Smooth muscle cell (in vitro differentiated cells): ENCODE results near the gene ACBD6. TPM values are rescaled to one million over a fixed set of nuclear protein-coding genes. Genes with fewer than 3 reads are reported as not detected.

ENCODE experiments used
- DNase-seq: peaks from one replicate; lab custom pipeline; 2025; ENCODE audit not compliant: unreplicated experiment; lab: John Stamatoyannopoulos, UW
- H2AFZ ChIP-seq: fragments of 200-600 bp; sonication (generic); 2 replicates; pipeline ENCODE4 v1.6.0; 2016; ENCODE audit warnings: antibody characterized with exemption, low read depth, mild to moderate bottlenecking
- H3F3A ChIP-seq: fragments of 200-600 bp; sonication (generic); 2 replicates; pipeline ENCODE4 v1.6.0; 2017; ENCODE audit warnings: antibody characterized with exemption, low read depth
- H3K27ac ChIP-seq: fragments of 200-600 bp; sonication (generic); 2 replicates; pipeline ENCODE4 v1.5.1; 2016; ENCODE audit warnings: low read depth, mild to moderate bottlenecking
- H3K27me3 ChIP-seq: fragments of 200-600 bp; sonication (generic); 2 replicates; pipeline ENCODE4 v1.6.1; 2016; ENCODE audit warnings: low read depth, mild to moderate bottlenecking
- H3K36me3 ChIP-seq: fragments of 200-600 bp; sonication (generic); 2 replicates; pipeline ENCODE4 v1.5.1; 2016; ENCODE audit warnings: low read depth
- H3K4me1 ChIP-seq: fragments of 200-600 bp; sonication (generic); 2 replicates; pipeline ENCODE4 v1.5.1; 2016; ENCODE audit warnings: low read depth
- H3K4me2 ChIP-seq: fragments of 200-600 bp; sonication (generic); 2 replicates; pipeline ENCODE4 v1.6.0; 2016; ENCODE audit warnings: mild to moderate bottlenecking
- H3K4me3 ChIP-seq: fragments of 200-600 bp; sonication (generic); 2 replicates; pipeline ENCODE4 v1.5.1; 2016; ENCODE audit warnings: mild to moderate bottlenecking
- H3K79me2 ChIP-seq: fragments of 200-600 bp; sonication (generic); 2 replicates; pipeline ENCODE4 v1.6.0; 2016; ENCODE audit warnings: low read depth, mild to moderate bottlenecking
- H3K9ac ChIP-seq: fragments of 200-600 bp; sonication (generic); 2 replicates; pipeline ENCODE4 v1.6.0; 2016; ENCODE audit warnings: low read depth
- H3K9me3 ChIP-seq: fragments of 200-600 bp; sonication (generic); replicated peaks from 2 replicates; pipeline ENCODE4 v1.5.1; 2016; ENCODE audit warnings: low read depth
- H4K20me1 ChIP-seq: fragments of 200-600 bp; sonication (generic); 2 replicates; pipeline ENCODE4 v1.6.0; 2016; ENCODE audit warnings: low read depth
- WGBS: methylation state at CpG from one replicate; pipeline ENCODE4 v1.1.7; 2016; ENCODE audit warnings: low lambda C conversion rate; 5-methylcytosine and 5-hydroxymethylcytosine counted together
- polyA plus RNA-seq: library from polyadenylated mRNA; unstranded; fragments of >200 nt; fragmentation: Nextera tagmentation; extraction: Ambion mirVana; gene quantifications from 2 replicates; pipeline ENCODE4 v1.2.1, GENCODE V29; 2016
- total RNA-seq: library from RNA; depleted of rRNA; stranded (reverse); fragments of >200 nt; gene quantifications from 2 replicates; pipeline ENCODE4 v1.2.3, GENCODE V29; 2014
- TF ChIP-seq, protein P1 (sequence below): fragments of 200-600 bp; sonication (generic); IDR thresholded peaks from 2 replicates; pipeline ENCODE4 v1.5.1; 2017; ENCODE audit warnings: borderline replicate concordance, mild to moderate bottlenecking, antibody characterized with exemption; ENCODE audit not compliant: insufficient read depth, poor library complexity, severe bottlenecking

ACBD6 gene
- total and polyA plus RNA-seq, 2 experiments from 2014 or later: 44.1 to 48.7 TPM

DNA sequence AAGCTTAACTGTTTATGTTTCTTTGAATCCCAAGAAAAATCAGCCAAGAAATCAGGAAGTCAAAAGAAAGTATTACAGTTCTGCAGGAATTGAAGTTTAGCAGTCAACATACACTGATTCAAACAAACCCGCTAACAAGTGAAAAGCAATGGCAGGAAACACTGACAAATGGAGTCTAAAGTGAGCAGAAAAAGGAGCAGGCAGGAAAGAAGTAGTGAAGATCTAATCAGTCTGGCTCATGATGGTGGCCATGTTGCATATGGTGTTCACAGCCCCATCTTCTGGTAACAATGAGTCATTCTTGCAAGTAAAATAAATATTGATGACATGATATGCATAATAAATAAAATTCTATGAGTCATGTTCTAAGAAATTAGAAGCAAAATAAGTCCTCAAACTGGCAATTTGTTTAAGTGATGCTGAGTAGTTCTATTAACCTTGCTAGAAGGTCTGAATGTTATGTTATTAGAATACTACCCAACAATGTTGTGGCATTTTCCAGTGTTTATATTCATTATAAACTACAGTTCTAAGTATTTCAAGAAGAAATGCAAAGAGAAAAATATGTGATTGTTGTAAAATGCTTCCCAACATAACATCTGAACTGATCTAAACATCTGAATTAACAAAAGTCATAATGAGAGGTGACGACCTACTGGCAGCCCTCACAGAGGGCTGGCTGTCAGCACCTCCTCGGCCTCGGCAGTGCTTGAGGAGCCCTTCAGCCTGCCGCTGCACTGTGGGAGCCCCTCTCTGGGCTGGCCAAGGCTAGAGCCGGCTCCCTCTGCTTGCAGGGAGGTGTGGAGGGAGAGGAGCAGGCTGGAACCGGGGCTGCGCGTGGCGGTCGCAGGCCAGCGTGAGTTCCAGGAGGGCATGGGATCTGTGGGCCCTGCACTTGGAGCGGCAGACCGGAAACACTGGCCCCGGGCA, 5.7 kb upstream of the ACBD6 start:
- Histone ChIP-seq H3K27ac (no peak overlapping the region), H3K4me2 (no peak overlapping the region), H2AFZ (no peak overlapping the region), H3F3A (no peaks in the 10 kb centered on the region), H3K79me2 (no peaks in the 10 kb centered on the region), H3K9me3 (no peaks in the 10 kb centered on the region), H3K4me1 (peaks cover 4% of the 10 kb centered on the region), H3K36me3 (no peaks in the 10 kb centered on the region), H4K20me1 (no peaks in the 10 kb centered on the region), H3K4me3 (no peak overlapping the region), H3K9ac (no peak overlapping the region), H3K27me3 (no peaks in the 10 kb centered on the region)
- WGBS: 98% methylated on average over 13 of the region's 15 CpGs
- DNase-seq: no peak
- TF ChIP-seq, protein P1, sequence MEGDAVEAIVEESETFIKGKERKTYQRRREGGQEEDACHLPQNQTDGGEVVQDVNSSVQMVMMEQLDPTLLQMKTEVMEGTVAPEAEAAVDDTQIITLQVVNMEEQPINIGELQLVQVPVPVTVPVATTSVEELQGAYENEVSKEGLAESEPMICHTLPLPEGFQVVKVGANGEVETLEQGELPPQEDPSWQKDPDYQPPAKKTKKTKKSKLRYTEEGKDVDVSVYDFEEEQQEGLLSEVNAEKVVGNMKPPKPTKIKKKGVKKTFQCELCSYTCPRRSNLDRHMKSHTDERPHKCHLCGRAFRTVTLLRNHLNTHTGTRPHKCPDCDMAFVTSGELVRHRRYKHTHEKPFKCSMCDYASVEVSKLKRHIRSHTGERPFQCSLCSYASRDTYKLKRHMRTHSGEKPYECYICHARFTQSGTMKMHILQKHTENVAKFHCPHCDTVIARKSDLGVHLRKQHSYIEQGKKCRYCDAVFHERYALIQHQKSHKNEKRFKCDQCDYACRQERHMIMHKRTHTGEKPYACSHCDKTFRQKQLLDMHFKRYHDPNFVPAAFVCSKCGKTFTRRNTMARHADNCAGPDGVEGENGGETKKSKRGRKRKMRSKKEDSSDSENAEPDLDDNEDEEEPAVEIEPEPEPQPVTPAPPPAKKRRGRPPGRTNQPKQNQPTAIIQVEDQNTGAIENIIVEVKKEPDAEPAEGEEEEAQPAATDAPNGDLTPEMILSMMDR: no peak

DNA sequence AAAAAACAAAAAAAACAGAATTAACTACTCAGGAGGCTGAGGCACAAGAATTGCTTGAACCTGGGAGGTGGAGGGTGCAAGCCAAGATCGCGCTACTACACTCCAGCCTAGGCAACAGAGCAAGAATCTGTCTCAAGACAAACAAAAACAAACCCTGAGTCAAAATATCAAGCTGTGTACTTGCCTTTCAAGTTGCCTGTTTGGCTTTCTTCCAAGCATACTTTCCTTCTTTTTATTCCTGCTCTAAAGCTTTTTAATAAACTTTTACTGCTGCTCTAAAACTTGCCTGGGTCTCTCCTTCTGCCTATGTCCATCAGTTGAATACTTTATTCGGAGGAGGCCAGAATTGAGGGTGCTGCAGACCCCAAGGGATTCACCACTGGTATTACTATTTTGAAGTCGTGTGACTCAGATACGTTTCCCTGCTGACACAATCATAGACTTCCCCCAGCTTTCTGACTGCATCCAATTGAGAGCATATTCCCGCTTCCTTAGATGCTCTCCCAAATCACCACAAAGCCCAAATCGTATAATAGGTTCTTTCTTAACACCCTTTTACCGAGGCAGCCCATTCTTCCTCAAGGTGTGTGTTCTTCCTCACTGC, 3.5 kb upstream of the ACBD6 start:
- 86% methylated on average over 8 of the region's 8 CpGs for WGBS
- no peaks in the 10 kb centered on the region for H3F3A ChIP-seq
- no peak overlapping the region for H3K9ac ChIP-seq
- no peaks in the 10 kb centered on the region for H3K9me3 ChIP-seq
- H3K4me2 ChIP-seq: no peak overlapping the region
- H3K36me3 ChIP-seq: no peaks in the 10 kb centered on the region
- H3K79me2 ChIP-seq: peaks cover 12% of the 10 kb centered on the region
- TF ChIP-seq, protein P1: no peak
- H3K27me3 ChIP-seq: no peaks in the 10 kb centered on the region
- H4K20me1 ChIP-seq: no peaks in the 10 kb centered on the region
- peaks cover 14% of the 10 kb centered on the region for H3K4me1 ChIP-seq
- DNase-seq: no peak
- no peak overlapping the region for H3K4me3 ChIP-seq
- no peak overlapping the region for H2AFZ ChIP-seq
- no peak overlapping the region for H3K27ac ChIP-seq

DNA sequence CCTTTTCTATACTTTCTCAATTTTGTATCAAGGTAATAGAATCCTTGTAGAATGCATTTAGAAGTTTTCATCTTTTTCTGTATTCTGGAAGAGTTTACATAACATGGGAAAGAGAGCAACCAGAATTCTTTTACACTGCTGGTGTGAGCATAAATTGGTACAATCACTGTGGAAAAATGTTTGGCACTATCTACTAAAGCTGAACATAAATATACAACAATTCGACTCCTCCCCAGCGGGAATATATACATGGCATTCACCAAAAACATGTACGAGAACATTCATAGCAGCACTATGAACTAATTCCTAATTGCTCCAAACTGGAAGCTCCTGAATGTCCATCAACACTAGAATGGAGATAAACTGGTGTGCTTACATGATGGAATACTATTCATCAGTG, 1.8 kb upstream of the ACBD6 start:
- DNase-seq: no peak
- Histone ChIP-seq H3K27me3 (no peaks in the 10 kb centered on the region), H3F3A (no peaks in the 10 kb centered on the region), H3K4me2 (no peak overlapping the region), H3K36me3 (no peaks in the 10 kb centered on the region), H3K79me2 (peaks cover 28% of the 10 kb centered on the region), H3K9me3 (no peaks in the 10 kb centered on the region), H4K20me1 (no peaks in the 10 kb centered on the region), H3K4me3 (no peak overlapping the region), H3K4me1 (peaks cover 20% of the 10 kb centered on the region), H2AFZ (no peak overlapping the region), H3K9ac (no peak overlapping the region), H3K27ac (no peak overlapping the region)
- 82% methylated on average over 3 of the region's 3 CpGs for WGBS
- TF ChIP-seq, protein P1: no peak
